NAMALWA (cell line): ENCODE measurements around the gene CPLANE2.
"Not testable (repeated sequence)": the region's sequence is repeated elsewhere in the genome, so short reads cannot be mapped to it uniquely, and the experiment has no call there.

Source experiments
- DNase-seq: peaks from one replicate; pipeline ENCODE4 v3.0.0-alpha.2; 2015; ENCODE audit warnings: low spot score

CPLANE2 gene

GRCh38 chr1:16208270-16208987, 28.6 kb downstream of the CPLANE2 start:
- no peak for DNase-seq

- no peak for DNase-seq
These were observed 29.4 kb downstream of the CPLANE2 start for GRCh38 chr1:16207318-16208269.

- peak; percentile 96 for DNase-seq
These were observed 30.3 kb downstream of the CPLANE2 start for GRCh38 chr1:16206547-16207317.

- DNase-seq = no peak
These were observed 31.0 kb downstream of the CPLANE2 start for GRCh38 chr1:16205891-16206546.

- no peak for DNase-seq
These were observed 31.7 kb downstream of the CPLANE2 start for GRCh38 chr1:16205334-16205671.

- peak; percentile 56 for DNase-seq
These were observed 32.2 kb downstream of the CPLANE2 start for GRCh38 chr1:16204634-16205333.

- no peak for DNase-seq
These were observed 32.8 kb downstream of the CPLANE2 start for GRCh38 chr1:16204216-16204615.

GRCh38 chr1:16203550-16203949, 33.4 kb downstream of the CPLANE2 start:
- no peak for DNase-seq

- DNase-seq = no peak
These were observed 34.4 kb downstream of the CPLANE2 start for GRCh38 chr1:16202281-16203210.

- DNase-seq = no peak
These were observed 37.3 kb downstream of the CPLANE2 start for GRCh38 chr1:16199700-16200099.

GRCh38 chr1:16199157-16199501, 37.9 kb downstream of the CPLANE2 start:
- no peak for DNase-seq

- DNase-seq = no peak
These were observed 38.4 kb downstream of the CPLANE2 start for GRCh38 chr1:16198444-16199156.

- DNase-seq = no peak
These were observed 40.1 kb downstream of the CPLANE2 start for GRCh38 chr1:16196874-16197273.

- DNase-seq = not testable (repeated sequence)
These were observed 40.8 kb downstream of the CPLANE2 start for GRCh38 chr1:16196139-16196538.

GRCh38 chr1:16195518-16195905, 41.5 kb downstream of the CPLANE2 start:
- no peak for DNase-seq

GRCh38 chr1:16191916-16192546, 45.0 kb downstream of the CPLANE2 start:
- DNase-seq = no peak

GRCh38 chr1:16191309-16191708, 45.7 kb downstream of the CPLANE2 start:
- DNase-seq = no peak

- no peak for DNase-seq
These were observed 46.9 kb downstream of the CPLANE2 start for GRCh38 chr1:16189921-16190621.

- no peak for DNase-seq
These were observed 48.0 kb downstream of the CPLANE2 start for GRCh38 chr1:16189003-16189402.
